ENCODE measurements around the gene CRYBB2. TPM values are rescaled to one million over a fixed set of nuclear protein-coding genes. Genes with fewer than 3 reads are reported as not detected.

Gene CRYBB2
- total RNA-seq, 1 experiment from 2014 or later = not detected

DNA sequence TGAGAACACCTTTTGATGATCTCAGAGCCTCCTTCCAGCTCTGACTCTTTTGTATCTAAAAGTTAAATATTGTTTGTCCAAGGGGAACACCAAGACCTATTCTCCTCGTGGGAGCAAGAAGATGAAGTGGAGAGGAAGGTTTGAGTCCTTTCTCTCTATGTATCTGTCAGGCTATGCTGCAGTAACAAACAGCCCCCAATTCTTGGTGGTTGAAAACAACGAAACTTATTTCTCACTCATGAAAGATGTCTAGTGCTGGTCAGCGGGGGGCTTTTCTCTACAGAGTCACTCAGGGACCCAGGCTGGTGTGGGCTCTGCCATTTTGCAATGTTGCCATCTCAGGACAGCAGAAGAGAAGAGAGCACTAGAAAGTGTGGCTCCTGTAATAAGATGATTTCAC lies 6.2 kb upstream of the CRYBB2 start:
- Histone ChIP-seq H2AFZ (ENCODE audit: low read depth, low read length, poor library complexity, severe bottlenecking) (no peak overlapping the region), H3K27me3 (ENCODE audit: insufficient read depth, low read length) (0 out of 2 replicates have a peak, but pooled peaks cover 4% of the 10 kb centered on the region), H3K9me3 (ENCODE audit: control insufficient read depth in 1 of 2, insufficient read depth in 1 of 2, low read depth in 1 of 2, low read length in 2 of 2) (peaks cover 0 to 5% of the 10 kb centered on the region in 2 experiments; a peak in 1 of 4 replicates), H3K4me2 (ENCODE audit: low read length) (no peak overlapping the region), H3K36me3 (ENCODE audit: control insufficient read depth in 1 of 2, insufficient read depth in 2 of 2, low read length in 2 of 2) (no peaks in the 10 kb centered on the region), H3K4me1 (ENCODE audit: control insufficient read depth in 1 of 2, insufficient read depth in 2 of 2, low read length in 2 of 2) (no peaks in the 10 kb centered on the region), H3K27ac (ENCODE audit: low read depth, low read length) (no peak overlapping the region), H3K79me2 (ENCODE audit: insufficient read depth, low read length) (no peaks in the 10 kb centered on the region), H3K9me2 (ENCODE audit: insufficient read depth) (no peaks in the 10 kb centered on the region), H4K20me1 (ENCODE audit: insufficient read depth) (no peaks in the 10 kb centered on the region), H3K4me3 (replicated peaks in 1 of 2; ENCODE audit: low read depth in 1 of 2, low read length in 2 of 2) (no peak overlapping the region), H3K9ac (ENCODE audit: low read length) (no peak overlapping the region)
- ChIA-PET RAD21 (ENCODE audit: low non-redundant PET in 1 of 2, low total read pairs in 2 of 2, uncharacterized antibody in 2 of 2, unreplicated experiment in 2 of 2) (no interaction called here), CTCF (interaction anchor here (1.3 kb wide), 1 partner anchor 11 kb away, joined by 9 read pairs; no protein-coding TSS in a partner anchor), POLR2A (no interaction called here)
- intact Hi-C loops (cut with micrococcal nuclease) = no loop called here
- DNase-seq (ENCODE audit: low read depth, low spot score) (no peak), ATAC-seq (no peak)
- no peak for TF ChIP-seq CBX3 (IDR thresholded peaks at IDR 0.05; ENCODE audit: low read depth)
- TF ChIP-seq EZH2phosphoT487 (IDR thresholded peaks at IDR 0.05; ENCODE audit: borderline replicate concordance) = no peak
- TF ChIP-seq EZH2 (IDR thresholded peaks at IDR 0.05) = no peak
- TF ChIP-seq YY1 (IDR thresholded peaks at IDR 0.05; ENCODE audit: extremely low read depth, insufficient replicate concordance, low read depth, low read length) = no peak
- no peak for TF ChIP-seq JUND (IDR thresholded peaks at IDR 0.05)
- TF ChIP-seq, protein P1, sequence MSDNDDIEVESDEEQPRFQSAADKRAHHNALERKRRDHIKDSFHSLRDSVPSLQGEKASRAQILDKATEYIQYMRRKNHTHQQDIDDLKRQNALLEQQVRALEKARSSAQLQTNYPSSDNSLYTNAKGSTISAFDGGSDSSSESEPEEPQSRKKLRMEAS (IDR thresholded peaks at IDR 0.05) = no peak
- TF ChIP-seq, protein P2, sequence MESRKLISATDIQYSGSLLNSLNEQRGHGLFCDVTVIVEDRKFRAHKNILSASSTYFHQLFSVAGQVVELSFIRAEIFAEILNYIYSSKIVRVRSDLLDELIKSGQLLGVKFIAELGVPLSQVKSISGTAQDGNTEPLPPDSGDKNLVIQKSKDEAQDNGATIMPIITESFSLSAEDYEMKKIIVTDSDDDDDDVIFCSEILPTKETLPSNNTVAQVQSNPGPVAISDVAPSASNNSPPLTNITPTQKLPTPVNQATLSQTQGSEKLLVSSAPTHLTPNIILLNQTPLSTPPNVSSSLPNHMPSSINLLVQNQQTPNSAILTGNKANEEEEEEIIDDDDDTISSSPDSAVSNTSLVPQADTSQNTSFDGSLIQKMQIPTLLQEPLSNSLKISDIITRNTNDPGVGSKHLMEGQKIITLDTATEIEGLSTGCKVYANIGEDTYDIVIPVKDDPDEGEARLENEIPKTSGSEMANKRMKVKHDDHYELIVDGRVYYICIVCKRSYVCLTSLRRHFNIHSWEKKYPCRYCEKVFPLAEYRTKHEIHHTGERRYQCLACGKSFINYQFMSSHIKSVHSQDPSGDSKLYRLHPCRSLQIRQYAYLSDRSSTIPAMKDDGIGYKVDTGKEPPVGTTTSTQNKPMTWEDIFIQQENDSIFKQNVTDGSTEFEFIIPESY (IDR thresholded peaks at IDR 0.05; ENCODE audit: extremely low read depth, insufficient replicate concordance, low read length) = no peak
- TF ChIP-seq TCF7L2 (IDR thresholded peaks at IDR 0.05; ENCODE audit: borderline replicate concordance, extremely low read depth, insufficient read depth, insufficient read length) = no peak
- TF ChIP-seq ZFX (IDR thresholded peaks at IDR 0.05) = no peak
- no peak for TF ChIP-seq ZNF274 (IDR thresholded peaks at IDR 0.05; ENCODE audit: low read depth, low read length)
- no TSS peak for BruUV-seq (replicated peaks)
